Left colon (tissue), 2 donors: ENCODE data around the gene NPAS1. TPM values are rescaled to one million over a fixed set of nuclear protein-coding genes. Genes with fewer than 3 reads are reported as not detected.
A peak's percentile ranks its signal among the peaks of the same experiment; 100 is the strongest.
"Not testable (repeated sequence)": the region's sequence is repeated elsewhere in the genome, so short reads cannot be mapped to it uniquely, and the experiment has no call there.

Source experiments
- ATAC-seq: fragments of 200-7000 bp; cut with Tn5 transposase; one replicate; pipeline ENCODE4 v1.9.1; 2020; ENCODE audit warnings: mild to moderate bottlenecking, moderate library complexity
- DNase-seq, 2 donors: peaks; one replicate each; pipeline ENCODE4 v3.0.0-alpha.2; 2020
- intact Hi-C, 2 donors: fragments of 100-400 bp; cut with DNase I in 1 of 2; cut with micrococcal nuclease in 1 of 2; formaldehyde crosslinking; loops; one replicate each; pipeline versions ENCODE4 v1.11.2 to v1.14.0; 2022; cut with DNase I, micrococcal nuclease
- total RNA-seq, 2 donors: library from RNA; stranded (reverse); fragmentation: NEBNext Ultra II Directional; extraction: Animal tissue kit (Norgen Biotek cat#: 25700); gene quantifications; one replicate each; pipeline ENCODE4 v1.2.1, GENCODE V29; 2021
- donor health status: DM: no; HTN: no; CAD: no.
- donor health status: DM: yes; HTN: yes; CAD: no.

Gene NPAS1
- total RNA-seq, 2 donors from 2014 or later = 0.37 to 1.6 TPM

DNA sequence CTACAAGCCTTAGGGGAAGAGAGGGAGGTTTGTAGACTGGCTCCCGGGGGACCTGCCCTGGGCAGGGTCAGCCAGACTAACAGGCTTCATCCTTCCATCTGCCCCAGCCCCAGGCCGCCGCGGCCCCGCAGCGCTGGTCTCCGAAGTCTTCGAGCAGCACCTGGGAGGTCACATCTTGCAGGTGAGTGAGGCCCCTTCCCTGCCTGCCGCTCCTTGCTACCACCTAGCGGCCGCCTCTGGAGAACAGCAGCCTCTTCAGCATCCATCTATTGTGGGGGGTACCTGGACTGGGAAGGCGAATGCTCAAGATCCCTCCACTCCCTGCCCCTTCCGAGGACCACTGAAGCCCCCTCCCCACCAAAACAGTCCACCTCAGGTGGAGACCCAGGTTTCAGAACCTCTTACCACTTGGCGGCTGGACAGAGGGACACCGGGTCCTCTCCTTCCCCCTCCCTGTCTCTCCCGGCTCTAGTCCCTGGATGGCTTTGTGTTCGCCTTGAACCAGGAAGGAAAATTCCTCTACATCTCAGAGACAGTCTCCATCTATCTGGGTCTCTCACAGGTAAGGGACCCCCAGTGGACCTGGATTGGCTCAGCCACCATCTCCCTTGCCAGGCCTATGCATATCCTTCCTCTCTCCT lies 12.7 kb downstream of the NPAS1 start:
- ATAC-seq (peak; percentile 35), DNase-seq (peak in 1 of 2 donors; percentile 61)
- intact Hi-C loops = no loop called here

DNA sequence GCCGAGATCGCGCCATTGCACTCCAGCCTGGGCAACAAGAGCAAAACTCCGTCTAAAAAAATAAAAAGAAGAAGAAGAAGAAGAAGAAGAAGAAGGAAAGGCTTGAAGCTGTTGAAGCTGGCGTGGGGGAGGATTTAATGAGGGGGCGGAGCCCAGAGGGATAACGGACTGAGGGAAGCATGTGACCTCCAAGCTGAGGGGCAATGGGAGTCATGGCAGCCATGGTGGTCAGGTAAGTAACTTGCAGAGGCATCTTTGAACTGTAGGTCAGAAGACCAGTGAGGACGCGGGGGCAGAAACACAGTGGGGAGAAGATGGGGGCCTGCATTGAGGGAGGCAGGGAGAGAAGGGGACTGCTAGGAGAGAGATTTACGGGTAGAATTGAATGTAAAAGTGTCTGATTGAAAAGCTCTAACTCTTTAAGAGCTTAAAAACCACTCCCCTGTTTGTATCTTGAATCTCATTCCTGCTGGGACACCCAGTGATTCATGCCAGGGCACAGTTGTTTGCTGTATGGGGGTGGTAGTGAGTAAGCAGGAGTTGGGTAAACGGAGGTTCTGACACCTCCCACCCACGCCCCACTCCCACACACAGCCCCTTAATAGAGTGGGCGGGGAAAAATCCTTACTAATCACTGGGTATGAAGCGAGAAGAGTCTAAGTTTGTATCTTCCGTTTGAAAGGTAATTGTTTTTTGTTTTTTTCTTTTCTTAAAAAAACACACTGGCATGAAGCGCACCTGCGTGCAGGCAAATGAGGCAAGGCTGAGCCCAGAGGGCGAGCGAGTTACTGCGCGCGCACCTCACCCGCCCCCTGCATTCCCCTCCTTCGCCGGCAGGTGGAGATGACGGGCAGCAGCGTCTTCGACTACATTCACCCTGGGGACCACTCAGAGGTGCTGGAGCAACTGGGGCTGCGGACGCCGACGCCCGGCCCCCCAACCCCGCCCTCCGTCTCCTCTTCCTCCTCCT lies 15.8 kb downstream of the NPAS1 start:
- intact Hi-C loops = no loop called here
- DNase-seq (peak; percentile 78 to 91), ATAC-seq (peak; percentile 89)

DNA sequence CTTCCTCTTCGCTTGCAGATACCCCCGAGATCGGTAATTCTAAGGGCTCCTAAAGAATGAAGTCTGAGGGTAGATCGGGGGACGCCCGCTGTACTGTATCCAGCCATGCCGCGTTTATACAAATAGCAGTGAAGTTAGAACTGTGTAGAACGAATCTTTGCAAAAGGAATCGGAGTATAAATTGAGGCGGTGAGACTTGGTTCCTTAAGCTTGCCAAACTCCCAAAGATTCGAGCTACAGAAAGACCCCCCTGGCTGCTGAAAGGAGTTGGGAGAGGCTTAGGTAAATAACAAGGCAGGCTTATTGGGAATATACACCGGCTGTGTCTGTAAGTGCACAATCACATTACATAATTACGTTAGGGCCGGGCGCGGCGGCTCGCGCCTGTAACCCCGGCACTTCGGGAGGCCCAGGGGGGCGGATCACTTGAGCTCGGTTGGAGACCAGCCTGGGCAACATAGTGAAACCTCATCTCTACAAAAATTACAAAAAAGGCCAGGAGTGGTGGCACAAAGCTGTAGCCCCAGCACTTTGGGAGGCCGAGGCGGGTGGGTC lies 16.5 kb downstream of the NPAS1 start:
- ATAC-seq (peak; percentile 83), DNase-seq (peak; percentile 73 to 79)
- intact Hi-C loops = no loop called here

GRCh38 chr19:47037766-47038165 lies 18.1 kb downstream of the NPAS1 start:
- DNase-seq = no peak
- intact Hi-C loops = no loop called here
- ATAC-seq = no peak

- DNase-seq (no peak), ATAC-seq (no peak)
- intact Hi-C loops = no loop called here
Observed at GRCh38 chr19:47039239-47039874, 19.7 kb downstream of the NPAS1 start.

GRCh38 chr19:47040869-47041268 lies 21.2 kb downstream of the NPAS1 start:
- intact Hi-C loops = no loop called here
- no peak for DNase-seq
- no peak for ATAC-seq

- intact Hi-C loops = no loop called here
- no peak for ATAC-seq
- DNase-seq = no peak
Observed at GRCh38 chr19:47044946-47045866, 25.6 kb downstream of the NPAS1 start.

DNA sequence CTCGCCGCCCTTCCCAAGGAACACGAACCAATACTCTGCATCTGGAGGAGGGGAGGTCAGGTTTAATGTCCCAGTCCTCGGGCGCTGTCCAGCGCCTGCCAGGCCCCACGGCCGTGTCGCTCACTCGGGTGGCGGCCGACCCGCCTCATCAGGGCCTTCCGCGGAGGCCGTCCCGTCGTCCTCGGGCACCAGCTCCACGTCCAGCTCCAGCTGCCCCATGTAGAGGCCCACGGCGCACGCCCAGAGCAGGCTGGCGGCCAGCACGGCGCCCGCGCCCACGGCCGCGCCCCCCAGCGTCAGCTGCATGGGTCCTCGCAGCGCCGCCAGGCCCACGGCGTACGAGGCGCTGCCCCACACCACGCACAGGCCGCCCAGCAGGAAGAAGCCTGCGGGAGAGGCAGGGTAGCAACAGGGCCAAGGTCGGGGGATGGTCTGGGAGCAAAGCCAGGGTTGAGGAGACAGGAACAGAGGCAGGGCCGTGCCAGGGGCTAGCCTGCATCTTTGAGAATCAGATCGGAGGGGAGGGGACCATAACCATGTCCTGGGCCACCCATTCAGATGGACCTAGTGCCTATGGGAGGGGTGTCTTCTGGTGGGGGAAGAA lies 26.3 kb downstream of the NPAS1 start:
- ATAC-seq = no peak
- intact Hi-C loops = no loop called here
- DNase-seq = no peak

DNA sequence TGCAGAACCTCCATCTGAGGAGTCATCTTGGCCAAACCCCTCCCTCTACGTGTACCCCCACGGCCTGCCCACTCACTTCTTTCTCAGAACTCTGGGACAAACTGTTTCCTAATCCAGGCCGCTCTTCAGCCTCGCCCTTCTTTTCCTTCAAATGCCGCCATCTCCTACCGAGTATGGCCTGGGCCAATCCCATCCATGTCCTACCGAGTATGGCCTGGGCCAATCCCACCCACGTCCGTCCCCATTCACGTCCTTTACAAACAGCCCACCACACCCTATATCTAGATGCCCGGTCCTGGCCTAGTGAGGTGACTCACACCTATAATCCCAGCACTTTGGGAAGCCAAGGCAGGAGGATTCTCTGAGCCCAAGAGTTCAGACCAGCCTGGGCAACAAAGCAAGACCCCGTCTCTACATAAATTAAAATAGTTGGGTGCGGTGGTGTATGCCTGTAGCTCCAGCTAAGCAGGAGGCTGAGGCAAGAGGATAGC lies 27.7 kb downstream of the NPAS1 start:
- DNase-seq (no peak), ATAC-seq (no peak)
- intact Hi-C loops = no loop called here

GRCh38 chr19:47047763-47048405 lies 28.2 kb downstream of the NPAS1 start:
- ATAC-seq (peak; percentile 80), DNase-seq (peak; percentile 84 to 88)
- intact Hi-C loops = no loop called here

- no peak for ATAC-seq
- intact Hi-C loops = no loop called here
Observed at GRCh38 chr19:47049307-47049700, 29.7 kb downstream of the NPAS1 start.

DNA sequence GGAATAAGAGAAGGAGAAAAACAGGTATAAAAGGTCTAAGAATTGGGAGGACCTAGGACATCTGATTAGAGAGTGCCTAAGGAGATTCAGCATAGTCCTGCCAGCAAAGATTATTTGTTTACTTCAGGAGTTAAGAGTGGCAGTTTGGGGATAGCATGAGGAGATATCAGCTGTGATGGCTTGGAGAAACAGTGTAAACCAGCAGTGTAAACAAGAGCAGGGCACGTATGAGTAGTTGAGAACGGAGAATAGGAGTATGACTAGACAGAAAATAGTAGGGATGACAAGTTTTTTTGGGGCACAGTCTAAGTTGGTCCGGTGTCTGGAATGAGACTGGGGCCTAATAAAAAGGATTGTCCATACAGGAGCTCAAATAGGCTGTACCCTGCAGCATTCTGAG lies 30.9 kb downstream of the NPAS1 start:
- intact Hi-C loops, ATAC-seq, DNase-seq: not testable (repeated sequence)

More at GRCh38 chr19:47049307-47049700, 29.7 kb downstream of the NPAS1 start:
- no peak for DNase-seq

GRCh38 chr19:47056411-47056810 lies 36.8 kb downstream of the NPAS1 start:
- ATAC-seq (no peak), DNase-seq (no peak)
- intact Hi-C loops = no loop called here

DNA sequence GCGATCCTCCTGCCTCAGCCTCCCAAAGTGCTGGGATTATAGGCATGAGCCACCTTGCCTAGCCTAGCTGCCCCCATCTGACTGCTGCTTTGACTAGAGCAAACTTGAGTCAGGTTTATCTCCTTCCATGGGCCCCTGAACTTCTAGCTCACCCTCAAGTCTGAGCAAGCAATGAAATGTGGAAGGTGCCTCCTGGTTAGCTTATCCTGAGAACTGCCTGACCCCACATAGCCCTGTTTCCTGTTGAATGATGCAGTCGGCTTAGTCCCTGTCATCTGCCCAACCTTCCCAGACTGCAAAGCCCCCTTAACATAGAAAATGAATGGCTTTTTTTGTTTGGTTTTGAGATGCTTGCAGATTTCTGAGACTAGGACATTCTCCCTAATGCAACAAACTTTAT lies 37.7 kb downstream of the NPAS1 start:
- DNase-seq (no peak), ATAC-seq (no peak)
- intact Hi-C loops = no loop called here

DNA sequence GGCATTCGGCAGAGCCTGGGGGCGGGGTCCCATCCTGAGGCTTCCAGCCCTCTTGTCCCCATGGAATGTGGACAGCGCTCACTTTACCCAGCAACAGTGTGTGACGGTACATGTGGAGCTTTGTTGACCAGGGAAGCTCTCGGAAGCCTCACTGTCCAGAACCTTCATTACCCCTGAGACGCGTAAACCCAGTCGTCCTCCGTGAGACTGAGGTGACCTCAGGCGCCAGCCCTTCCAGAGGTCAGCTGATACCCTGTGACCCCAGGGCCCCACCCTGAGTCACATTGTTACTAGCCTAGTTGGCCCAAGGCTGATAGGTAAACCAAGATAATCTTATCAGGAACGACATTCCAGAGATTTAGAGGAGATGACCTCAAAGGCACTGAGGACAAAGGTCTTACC lies 39.0 kb downstream of the NPAS1 start:
- DNase-seq (no peak), ATAC-seq (peak; percentile 52)
- intact Hi-C loops = no loop called here

GRCh38 chr19:47063874-47064273 lies 44.2 kb downstream of the NPAS1 start:
- intact Hi-C loops = no loop called here
- ATAC-seq = no peak
- DNase-seq = no peak

DNA sequence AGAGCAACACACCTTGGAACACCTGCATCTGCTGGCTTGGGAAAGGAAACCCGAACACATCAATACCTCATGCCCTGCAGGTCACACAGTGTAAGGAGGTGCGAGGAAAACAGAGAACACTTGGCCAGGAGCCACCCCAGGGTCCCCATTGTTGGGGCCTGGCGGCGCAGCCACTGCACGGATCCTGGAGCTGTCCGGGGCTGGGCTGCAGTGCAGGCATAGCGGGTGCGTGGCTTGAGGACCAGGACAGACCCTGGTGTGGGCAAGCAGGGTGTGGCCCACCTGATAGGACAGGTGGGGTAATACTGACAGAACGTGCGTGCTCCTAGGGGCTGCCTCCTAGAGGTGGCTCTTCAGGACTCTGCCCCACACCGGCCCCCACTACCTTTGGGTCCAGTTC lies 45.6 kb downstream of the NPAS1 start:
- intact Hi-C loops = no loop called here
- DNase-seq = no peak
- no peak for ATAC-seq
